GM12891 (cell line): ENCODE results near the gene RANBP9.

Experiments
- POLR2A ChIP-seq: IDR thresholded peaks from 2 replicates; pipeline ENCODE4 v1.6.1; 2011; ENCODE audit warnings: low read depth, low read length, control low read depth
- POLR2AphosphoS5 ChIP-seq: IDR thresholded peaks from 2 replicates; pipeline ENCODE4 v1.6.1; 2011; ENCODE audit warnings: low read depth, low read length, control low read depth
- POU2F2 ChIP-seq: IDR thresholded peaks from 2 replicates; pipeline ENCODE4 v1.6.1; 2011; ENCODE audit warnings: low read depth, mild to moderate bottlenecking, control low read depth, low read length, moderate library complexity
- TAF1 ChIP-seq: IDR thresholded peaks from 2 replicates; pipeline ENCODE4 v1.6.1; 2011; ENCODE audit warnings: low read depth, low read length, control low read depth

- TF ChIP-seq TAF1 (no peak), POLR2A (no peak), POLR2AphosphoS5 (no peak), POU2F2 (no peak; the same call in 1 of the 2 replicates)
Observed at GRCh38 chr6:13615792-13616120, 95.9 kb downstream of the RANBP9 start.
